ENCODE results near the gene UNC5B. TPM values are rescaled to one million over a fixed set of nuclear protein-coding genes. Genes with fewer than 3 reads are reported as not detected.

UNC5B gene
- total RNA-seq, 4 donors from 2014 or later = 3.9 to 7.1 (median 5.7) TPM

- H3K4me1 ChIP-seq = peaks cover 11 to 46% of the 10 kb centered on the region in 2 donors
- 50 to 57% methylated on average over 11 of the region's 11 CpGs for whole genome bisulfite sequencing, 2 donors
- no peaks in the 10 kb centered on the region for H3K36me3 ChIP-seq
- H3K27me3 ChIP-seq = no peaks in the 10 kb centered on the region
- no peak for TF ChIP-seq POLR2A (IDR thresholded peaks at IDR 0.05)
- TF ChIP-seq CTCF (IDR thresholded peaks at IDR 0.05) = no peak
- H3K27ac ChIP-seq = no peak overlapping the region
- H3K4me3 ChIP-seq (replicated peaks in 1 of 3) = no peak overlapping the region
- intact Hi-C loops (cut with DNase I) = no loop called here
- no peaks in the 10 kb centered on the region for H3K9me3 ChIP-seq
- no peak for DNase-seq
Observed at GRCh38 chr10:71241114-71241829, 28.9 kb downstream of the UNC5B start.

GRCh38 chr10:71241830-71242621 lies 29.7 kb downstream of the UNC5B start:
- H3K9me3 ChIP-seq = no peaks in the 10 kb centered on the region
- no peaks in the 10 kb centered on the region for H3K27me3 ChIP-seq
- H3K36me3 ChIP-seq = no peaks in the 10 kb centered on the region
- no peak overlapping the region for H3K27ac ChIP-seq
- H3K4me1 ChIP-seq = peaks cover 17 to 52% of the 10 kb centered on the region in 2 donors
- intact Hi-C loops (cut with DNase I) = no loop called here
- H3K4me3 ChIP-seq (replicated peaks in 1 of 3) = no peak overlapping the region
- DNase-seq = peak; percentile 76 to 78
- TF ChIP-seq CTCF (IDR thresholded peaks at IDR 0.05) (no peak), POLR2A (IDR thresholded peaks at IDR 0.05) (no peak)
- WGBS, 2 donors = 60 to 67% methylated on average over 9 to 10 of the region's 12 CpGs

GRCh38 chr10:71242622-71243009 lies 30.2 kb downstream of the UNC5B start:
- Histone ChIP-seq H3K9me3 (no peaks in the 10 kb centered on the region), H3K36me3 (no peaks in the 10 kb centered on the region), H3K4me1 (peaks cover 20 to 55% of the 10 kb centered on the region in 2 donors), H3K27ac (no peak overlapping the region), H3K4me3 (replicated peaks in 1 of 3) (no peak overlapping the region), H3K27me3 (no peaks in the 10 kb centered on the region)
- intact Hi-C loops (cut with DNase I) = no loop called here
- WGBS, 2 donors = 72 to 95% methylated on average over 3 to 13 of the region's 13 CpGs
- no peak for DNase-seq
- TF ChIP-seq CTCF (IDR thresholded peaks at IDR 0.05) (no peak), POLR2A (IDR thresholded peaks at IDR 0.05) (no peak)

GRCh38 chr10:71243756-71244395 lies 31.5 kb downstream of the UNC5B start:
- WGBS, 2 donors = 75 to 88% methylated on average over 5 to 6 of the region's 6 CpGs
- peaks cover 20 to 55% of the 10 kb centered on the region in 2 donors for H3K4me1 ChIP-seq
- no peak for DNase-seq
- H3K27me3 ChIP-seq = no peaks in the 10 kb centered on the region
- no peak overlapping the region for H3K4me3 ChIP-seq (replicated peaks in 1 of 3)
- no peak overlapping the region for H3K27ac ChIP-seq
- TF ChIP-seq CTCF (IDR thresholded peaks at IDR 0.05) (no peak), POLR2A (IDR thresholded peaks at IDR 0.05) (no peak)
- H3K9me3 ChIP-seq = no peaks in the 10 kb centered on the region
- intact Hi-C loops (cut with DNase I) = no loop called here
- no peaks in the 10 kb centered on the region for H3K36me3 ChIP-seq

All from thyroid gland (tissue), 4 donors.